Right lobe of liver (tissue), 4 donors: ENCODE measurements around the gene NLN.

ENCODE experiments used
- CTCF ChIP-seq, 4 donors: fragments of 200-600 bp in 3 of 4; fragments of 450-650 bp in 1 of 4; IDR thresholded peaks; one replicate each; pipeline versions ENCODE4 v1.5.1 to v1.8.0; 2016 to 2022; ENCODE audit warnings: antibody characterized with exemption in 4 of 4, mild to moderate bottlenecking in 2 of 4
- POLR2A ChIP-seq: fragments of 450-650 bp; IDR thresholded peaks from one replicate; pipeline ENCODE4 v1.6.1; 2017; ENCODE audit warnings: antibody characterized with exemption, mild to moderate bottlenecking
- donor health status: DM: no; HTN: no; CAD: no.
- donor health status: DM: no; HTN: no; CAD: no.
- donor health status: DM: no; HTN: yes; CAD: no.

DNA sequence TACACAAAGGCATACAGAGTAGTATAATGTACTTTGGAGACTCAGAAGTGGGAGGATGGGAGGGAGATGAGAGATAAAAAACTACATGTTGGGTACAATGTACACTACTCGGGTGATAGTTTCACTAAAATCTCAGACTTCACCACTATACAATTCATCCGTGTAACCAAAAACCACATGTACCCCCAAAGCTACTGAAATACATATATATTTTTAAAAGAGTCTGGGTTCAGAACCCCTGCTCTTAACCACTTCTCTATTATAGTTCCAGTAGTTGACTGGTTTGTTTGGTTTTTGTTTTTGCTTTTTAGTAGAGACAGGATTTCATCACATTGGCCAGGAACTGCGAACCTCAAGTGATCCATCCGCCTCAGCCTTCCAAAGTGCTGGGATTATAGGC is 22.7 kb upstream of the NLN start:
- TF ChIP-seq CTCF (IDR thresholded peaks at IDR 0.05) (no peak), POLR2A (no peak)
